NCI-H526 treated with DMSO at 0.1 percent for 48 hours (cell line): ENCODE results near the gene KCNC1.
A peak's percentile ranks its signal among the peaks of the same experiment; 100 is the strongest.

ENCODE experiments used
- DNase-seq: peaks from one replicate; lab custom pipeline; 2025; lab: John Stamatoyannopoulos, UW

Gene KCNC1

GRCh38 chr11:17755891-17756290 is 21.3 kb downstream of the KCNC1 start:
- DNase-seq, result no peak

DNA sequence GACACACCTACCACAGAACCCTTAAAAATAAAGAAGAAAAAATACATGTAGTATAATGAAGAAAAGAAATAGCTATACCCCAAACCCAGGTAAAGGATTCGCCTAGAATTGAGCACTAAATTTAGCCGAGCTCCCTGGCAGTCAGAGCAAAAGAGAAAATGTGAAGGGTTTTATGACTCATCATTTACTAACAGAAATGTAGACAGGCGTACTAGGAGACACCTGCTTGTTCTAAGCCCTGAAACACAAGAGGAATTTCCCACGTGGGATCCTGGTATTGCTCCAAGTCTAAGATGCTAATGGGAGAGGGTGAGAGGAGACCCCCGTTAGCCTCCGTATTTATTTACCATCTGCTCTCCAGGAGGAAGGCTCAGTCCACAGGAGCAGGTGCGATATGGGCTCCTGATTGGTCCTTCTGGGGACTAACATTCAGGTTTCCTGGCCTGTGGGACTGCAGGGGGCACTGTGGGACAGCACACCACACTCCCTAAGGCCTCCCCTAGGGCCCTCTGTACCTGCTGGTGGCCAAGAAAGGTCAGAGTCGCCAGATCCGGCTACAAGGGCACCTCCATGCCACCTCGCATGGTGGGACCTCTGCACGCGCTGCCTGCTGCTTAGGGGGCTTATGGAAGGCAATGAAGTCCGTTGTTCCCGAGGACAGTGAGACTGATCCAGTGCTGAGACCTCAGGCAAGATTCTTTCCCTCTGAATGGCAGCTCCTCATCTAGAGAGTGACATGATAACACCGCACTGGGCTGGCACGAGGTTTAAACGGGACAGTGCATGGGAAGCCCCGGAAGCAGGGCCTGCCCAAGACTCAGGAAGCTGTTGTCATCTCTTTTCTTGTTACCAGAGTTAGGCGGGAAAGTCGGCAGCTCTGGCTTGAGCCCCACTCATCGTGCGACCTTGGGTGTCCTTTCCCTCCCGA is 25.8 kb downstream of the KCNC1 start:
- DNase-seq, result peak; percentile 63

DNA sequence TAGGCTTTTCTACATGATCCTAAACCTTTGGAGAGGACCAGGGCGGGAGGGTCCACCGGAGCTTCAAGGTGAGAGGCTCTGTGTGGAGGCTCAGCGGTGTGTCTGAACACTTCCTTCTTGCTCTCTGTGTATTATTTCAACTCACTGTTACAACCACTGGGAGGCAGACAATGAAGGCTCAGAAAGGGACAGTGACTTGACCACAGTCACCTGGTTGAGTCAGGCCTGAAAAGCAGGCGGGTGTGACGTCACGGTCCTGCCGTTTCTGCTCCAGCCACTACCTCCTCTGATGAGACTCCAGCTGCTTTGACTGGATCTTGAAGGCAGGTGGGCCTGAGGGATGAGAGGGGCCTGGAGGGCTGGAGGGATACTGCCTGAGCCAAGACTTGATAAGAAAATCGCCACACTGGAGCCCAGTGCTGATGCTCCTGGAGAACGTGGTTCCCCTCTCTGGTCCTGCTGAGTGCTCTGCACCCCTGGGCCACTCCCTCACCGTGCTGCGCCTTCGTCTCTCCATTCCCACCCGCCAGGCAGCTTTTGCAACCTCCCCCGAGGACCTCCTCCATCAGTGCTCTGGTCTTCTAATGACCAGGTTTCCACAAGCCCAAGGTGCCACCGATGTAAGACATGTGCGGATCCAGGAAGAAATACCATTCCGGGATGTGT is 27.9 kb downstream of the KCNC1 start:
- no peak for DNase-seq

DNA sequence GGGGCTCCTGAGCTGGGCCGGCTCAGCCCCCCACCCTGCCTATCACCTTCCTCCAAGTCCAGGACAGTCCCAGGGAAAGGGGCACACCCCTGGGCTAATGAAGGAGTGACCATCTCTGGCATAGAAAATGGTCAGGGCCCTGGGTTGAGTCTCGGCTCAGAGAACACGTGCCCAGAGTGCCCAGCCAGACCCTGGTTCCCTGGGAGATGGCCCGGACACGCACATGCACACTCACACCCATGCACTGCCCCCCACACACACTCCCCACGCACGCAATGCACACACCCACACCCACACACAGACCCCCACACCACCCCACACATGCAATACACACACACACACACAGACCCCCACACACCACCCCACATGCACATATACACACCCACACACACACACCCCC is 28.7 kb downstream of the KCNC1 start:
- no peak for DNase-seq

GRCh38 chr11:17763703-17764102 is 29.1 kb downstream of the KCNC1 start:
- no peak for DNase-seq

- DNase-seq, result no peak
Measured at GRCh38 chr11:17764446-17765218, 30.1 kb downstream of the KCNC1 start.

- DNase-seq, result peak; percentile 92
Measured at GRCh38 chr11:17765356-17766072, 30.9 kb downstream of the KCNC1 start.

- DNase-seq, result no peak
Measured at GRCh38 chr11:17766073-17766359, 31.4 kb downstream of the KCNC1 start.

DNA sequence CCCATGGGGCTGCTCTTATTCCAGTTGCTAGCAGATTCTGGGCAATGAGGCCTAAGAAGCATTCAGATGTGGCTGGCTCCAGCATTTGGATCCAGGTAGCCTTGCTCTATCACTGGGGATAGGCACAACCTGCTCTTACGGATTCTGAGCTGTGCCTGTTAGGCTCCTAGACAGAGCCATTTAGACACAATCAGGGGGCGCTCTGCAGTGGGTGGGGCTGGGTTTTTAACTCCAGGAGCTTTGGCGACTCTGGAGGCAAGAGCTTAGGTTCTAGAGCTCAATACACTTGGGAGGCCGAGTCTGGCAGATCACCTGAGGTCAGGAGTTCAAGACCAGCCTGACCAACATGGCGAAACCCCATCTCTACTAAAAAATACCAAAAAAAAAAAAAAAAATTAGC is 32.0 kb downstream of the KCNC1 start:
- DNase-seq, result no peak

- peak; percentile 72 for DNase-seq
Measured at GRCh38 chr11:17767301-17767885, 32.8 kb downstream of the KCNC1 start.

DNA sequence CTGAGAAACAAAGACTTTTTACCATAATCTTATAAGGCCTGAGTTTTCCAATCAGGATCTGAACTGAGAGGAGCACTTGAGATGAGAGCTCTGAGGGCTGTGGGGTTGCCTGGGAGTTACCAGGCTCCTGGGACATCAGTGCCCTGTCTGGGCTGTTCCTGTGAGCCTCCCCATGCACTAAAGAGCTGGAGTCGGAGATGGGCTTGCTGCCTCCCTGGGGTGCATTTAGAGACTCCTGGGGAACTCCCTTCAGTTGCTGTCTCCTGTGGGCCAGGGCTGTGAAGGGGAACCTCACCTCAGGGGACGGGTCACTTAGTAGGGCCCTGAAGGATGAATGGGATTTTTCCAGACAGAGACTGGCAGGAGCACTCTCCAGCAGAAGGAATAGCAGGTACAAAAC is 33.3 kb downstream of the KCNC1 start:
- DNase-seq, result no peak

GRCh38 chr11:17768547-17768946 is 34.0 kb downstream of the KCNC1 start:
- no peak for DNase-seq

GRCh38 chr11:17769218-17769617 is 34.6 kb downstream of the KCNC1 start:
- no peak for DNase-seq

DNA sequence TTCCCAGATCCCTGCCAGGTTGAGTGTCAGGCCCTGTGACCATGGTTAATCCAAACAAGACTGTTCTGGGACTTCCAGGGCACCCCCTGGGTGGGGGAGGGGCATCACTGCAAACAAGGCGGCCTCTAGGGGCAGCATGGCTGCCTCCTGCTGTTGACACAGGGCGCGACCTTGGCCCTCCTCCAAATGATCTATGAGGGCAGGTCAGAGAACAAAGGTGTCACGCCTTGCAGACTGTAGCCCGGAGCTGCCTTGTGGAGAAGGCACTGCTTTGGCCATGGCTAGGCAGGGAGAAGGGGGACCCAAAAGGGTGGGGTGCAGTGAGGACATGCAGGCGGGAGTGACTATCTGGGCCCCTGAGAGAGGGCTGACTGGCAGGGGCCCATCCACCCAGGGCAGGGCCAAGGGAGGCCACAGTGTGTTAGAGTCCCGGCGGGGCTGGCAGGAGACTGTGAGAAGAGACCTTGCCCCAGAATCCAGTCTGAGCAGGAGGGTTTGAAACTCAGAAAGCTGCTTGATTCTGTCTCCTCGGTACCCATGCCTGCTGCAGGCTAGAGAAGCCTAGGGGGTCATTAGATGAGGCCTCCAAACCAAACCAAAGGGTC is 35.6 kb downstream of the KCNC1 start:
- no peak for DNase-seq

DNA sequence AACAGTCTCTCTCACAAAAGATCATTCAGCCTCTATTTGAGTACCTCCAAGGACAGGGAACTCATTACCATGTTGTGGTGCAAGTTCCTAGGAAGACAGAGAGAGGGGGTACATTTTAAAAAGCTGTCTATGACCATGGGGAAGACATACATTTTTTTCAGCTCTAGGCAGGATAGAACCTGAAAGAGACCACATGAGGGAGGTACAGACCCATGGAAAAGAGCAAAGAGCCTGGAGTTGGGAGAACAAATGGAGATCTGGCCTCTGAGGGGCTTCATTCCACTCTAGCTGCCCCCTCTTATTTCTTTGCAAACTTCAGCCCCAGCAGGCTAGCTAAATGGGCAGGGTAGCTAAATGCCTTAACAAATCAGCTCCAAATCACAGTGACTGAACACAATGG is 36.3 kb downstream of the KCNC1 start:
- DNase-seq, result no peak

DNA sequence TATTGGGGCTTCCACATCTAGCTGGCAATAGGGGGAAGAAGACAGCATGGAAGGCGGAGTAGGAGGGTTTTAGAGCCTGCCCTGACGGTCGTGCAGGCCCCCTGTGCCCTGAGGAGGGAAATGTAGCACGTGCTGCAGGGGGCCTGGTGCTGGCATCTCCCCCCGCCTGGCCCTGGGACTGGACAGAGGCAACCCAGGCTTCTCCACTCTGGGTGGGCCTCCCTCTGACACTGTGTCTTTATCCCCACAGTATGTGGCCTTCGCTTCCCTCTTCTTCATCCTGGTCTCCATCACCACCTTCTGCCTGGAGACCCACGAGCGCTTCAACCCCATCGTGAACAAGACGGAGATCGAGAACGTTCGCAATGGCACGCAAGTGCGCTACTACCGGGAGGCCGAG is 36.8 kb downstream of the KCNC1 start:
- DNase-seq, result no peak

GRCh38 chr11:17771841-17772401 is 37.3 kb downstream of the KCNC1 start:
- no peak for DNase-seq

GRCh38 chr11:17772704-17773600 is 38.4 kb downstream of the KCNC1 start:
- no peak for DNase-seq

- DNase-seq, result no peak
Measured at GRCh38 chr11:17773674-17774073, 39.1 kb downstream of the KCNC1 start.
